ENCODE results near the gene POLR2E. TPM values are rescaled to one million over a fixed set of nuclear protein-coding genes. Genes with fewer than 3 reads are reported as not detected.

POLR2E gene
- total RNA-seq, 4 donors from 2014 or later = 87.6 to 264 (median 163) TPM

DNA sequence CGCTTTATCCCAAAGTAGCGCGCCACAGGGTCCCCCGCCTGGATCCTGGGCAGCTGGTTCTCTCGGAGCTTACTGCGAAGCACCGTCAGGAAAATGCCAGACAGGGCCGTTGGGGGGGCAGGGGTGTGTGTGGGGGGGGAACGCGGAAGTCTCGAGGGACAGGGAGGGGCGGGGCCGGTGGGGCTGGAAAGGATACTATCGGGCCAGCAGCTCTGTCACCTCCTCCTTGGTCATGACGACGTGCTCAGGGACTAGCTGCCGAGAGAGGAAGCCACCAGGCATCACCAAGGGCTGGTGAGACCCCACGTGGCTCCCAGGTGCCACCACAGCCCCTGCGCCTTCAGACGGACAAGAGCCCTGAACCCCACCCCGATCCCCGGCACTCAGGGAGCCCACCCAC lies 5.3 kb downstream of the POLR2E start:
- Histone ChIP-seq H3K4me3 (replicated peaks in 1 of 3) (no peak overlapping the region), H3K36me3 (peaks cover 33 to 35% of the 10 kb centered on the region in 2 donors), H3K4me1 (peaks cover 11 to 13% of the 10 kb centered on the region in 2 donors), H3K27ac (no peak overlapping the region), H3K9me3 (no peaks in the 10 kb centered on the region), H3K27me3 (no peaks in the 10 kb centered on the region)
- WGBS, 2 donors = 80 to 92% methylated on average over 10 to 15 of the region's 22 CpGs
- no peak for TF ChIP-seq POLR2A (IDR thresholded peaks at IDR 0.05)
- TF ChIP-seq, protein P1, sequence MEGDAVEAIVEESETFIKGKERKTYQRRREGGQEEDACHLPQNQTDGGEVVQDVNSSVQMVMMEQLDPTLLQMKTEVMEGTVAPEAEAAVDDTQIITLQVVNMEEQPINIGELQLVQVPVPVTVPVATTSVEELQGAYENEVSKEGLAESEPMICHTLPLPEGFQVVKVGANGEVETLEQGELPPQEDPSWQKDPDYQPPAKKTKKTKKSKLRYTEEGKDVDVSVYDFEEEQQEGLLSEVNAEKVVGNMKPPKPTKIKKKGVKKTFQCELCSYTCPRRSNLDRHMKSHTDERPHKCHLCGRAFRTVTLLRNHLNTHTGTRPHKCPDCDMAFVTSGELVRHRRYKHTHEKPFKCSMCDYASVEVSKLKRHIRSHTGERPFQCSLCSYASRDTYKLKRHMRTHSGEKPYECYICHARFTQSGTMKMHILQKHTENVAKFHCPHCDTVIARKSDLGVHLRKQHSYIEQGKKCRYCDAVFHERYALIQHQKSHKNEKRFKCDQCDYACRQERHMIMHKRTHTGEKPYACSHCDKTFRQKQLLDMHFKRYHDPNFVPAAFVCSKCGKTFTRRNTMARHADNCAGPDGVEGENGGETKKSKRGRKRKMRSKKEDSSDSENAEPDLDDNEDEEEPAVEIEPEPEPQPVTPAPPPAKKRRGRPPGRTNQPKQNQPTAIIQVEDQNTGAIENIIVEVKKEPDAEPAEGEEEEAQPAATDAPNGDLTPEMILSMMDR (IDR thresholded peaks at IDR 0.05) = no peak
- intact Hi-C loops (cut with DNase I) = loop anchor here (5.0 kb wide), 1 partner anchor 68 kb away; the partner anchor contains the start of genes RNU6-2 and TMEM259
- no peak for DNase-seq

DNA sequence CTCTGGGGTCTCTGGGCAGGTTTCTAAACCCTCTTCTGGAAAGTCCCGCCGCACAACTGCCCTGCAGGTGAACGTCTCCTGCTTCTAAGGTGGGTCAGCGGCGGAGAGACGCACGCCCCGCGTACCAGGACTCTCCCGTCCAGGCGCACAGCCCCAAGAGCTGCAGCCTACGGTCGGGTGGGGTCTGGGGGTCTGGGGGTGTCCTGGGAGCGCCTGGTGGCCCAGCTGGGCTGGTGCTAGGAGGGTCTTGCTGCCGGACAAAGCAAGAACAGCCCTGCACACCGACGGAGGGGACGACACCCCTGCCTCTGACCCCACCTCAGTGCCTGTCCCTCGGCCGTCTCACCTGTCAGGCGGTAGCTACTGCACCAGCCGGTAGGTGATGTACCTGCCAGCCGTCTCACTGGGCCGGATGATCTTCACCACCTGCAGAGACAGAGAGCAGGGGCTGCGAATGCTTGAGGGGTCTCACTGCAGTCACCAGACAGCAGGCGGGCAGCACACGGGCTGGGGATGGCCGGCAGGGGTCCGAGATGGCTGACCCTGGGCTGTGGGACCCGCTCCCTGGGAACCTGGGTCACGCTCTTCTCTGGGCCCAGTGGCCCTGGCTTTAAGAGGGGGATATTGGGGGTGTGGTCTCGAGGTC lies 5.9 kb downstream of the POLR2E start:
- Histone ChIP-seq H3K27me3 (no peaks in the 10 kb centered on the region), H3K27ac (no peak overlapping the region), H3K4me3 (replicated peaks in 1 of 3) (no peak overlapping the region), H3K36me3 (peaks cover 33 to 35% of the 10 kb centered on the region in 2 donors), H3K4me1 (peaks cover 9 to 10% of the 10 kb centered on the region in 2 donors), H3K9me3 (no peaks in the 10 kb centered on the region)
- no peak for DNase-seq
- intact Hi-C loops (cut with DNase I) = no loop called here
- WGBS, 2 donors = 93% methylated on average over 21 of the region's 32 CpGs; no CpG with 5 or more reads in 1 of the 2 donors
- TF ChIP-seq, protein P1 (IDR thresholded peaks at IDR 0.05) = no peak
- TF ChIP-seq POLR2A (IDR thresholded peaks at IDR 0.05) = no peak

DNA sequence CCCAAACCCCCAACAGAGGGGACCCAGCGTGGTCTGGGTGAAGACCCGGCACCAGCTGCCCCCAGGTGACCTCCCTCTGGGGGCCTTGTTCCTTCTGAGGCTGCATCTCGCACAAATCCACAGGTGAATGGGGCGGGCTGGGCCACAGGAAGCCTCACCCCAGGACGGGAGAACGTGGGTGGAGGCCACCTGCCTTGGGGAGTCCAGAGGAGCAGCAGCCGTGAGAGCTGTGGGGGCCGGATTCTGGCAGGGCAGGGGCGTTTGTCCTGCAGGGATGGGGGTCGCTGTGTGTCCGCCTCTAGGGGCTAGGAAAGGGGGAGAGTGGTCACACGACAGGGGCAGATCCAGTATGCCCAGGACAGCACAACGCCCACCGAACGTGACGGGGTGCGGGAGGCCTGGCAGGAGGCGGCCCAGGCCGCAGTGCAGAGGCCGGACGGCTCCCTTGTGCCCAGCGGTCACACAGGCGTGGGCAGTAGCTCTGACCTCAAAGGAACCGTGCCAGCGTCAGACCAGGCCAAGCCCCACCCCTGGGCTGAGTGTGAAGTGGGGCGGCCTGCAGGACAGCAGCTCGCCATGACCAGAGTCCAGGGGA lies 6.7 kb downstream of the POLR2E start:
- no peak for DNase-seq
- H3K9me3 ChIP-seq = no peaks in the 10 kb centered on the region
- no peak overlapping the region for H3K4me3 ChIP-seq (replicated peaks in 1 of 3)
- TF ChIP-seq, protein P1 (IDR thresholded peaks at IDR 0.05) = no peak
- TF ChIP-seq POLR2A (IDR thresholded peaks at IDR 0.05) = no peak
- H3K27me3 ChIP-seq = no peaks in the 10 kb centered on the region
- intact Hi-C loops (cut with DNase I) = no loop called here
- H3K27ac ChIP-seq = no peak overlapping the region
- H3K36me3 ChIP-seq = peaks cover 33 to 35% of the 10 kb centered on the region in 2 donors
- 83 to 94% methylated on average over 20 to 24 of the region's 27 CpGs for WGBS, 2 donors
- H3K4me1 ChIP-seq = peaks cover 1 to 2% of the 10 kb centered on the region in 2 donors

DNA sequence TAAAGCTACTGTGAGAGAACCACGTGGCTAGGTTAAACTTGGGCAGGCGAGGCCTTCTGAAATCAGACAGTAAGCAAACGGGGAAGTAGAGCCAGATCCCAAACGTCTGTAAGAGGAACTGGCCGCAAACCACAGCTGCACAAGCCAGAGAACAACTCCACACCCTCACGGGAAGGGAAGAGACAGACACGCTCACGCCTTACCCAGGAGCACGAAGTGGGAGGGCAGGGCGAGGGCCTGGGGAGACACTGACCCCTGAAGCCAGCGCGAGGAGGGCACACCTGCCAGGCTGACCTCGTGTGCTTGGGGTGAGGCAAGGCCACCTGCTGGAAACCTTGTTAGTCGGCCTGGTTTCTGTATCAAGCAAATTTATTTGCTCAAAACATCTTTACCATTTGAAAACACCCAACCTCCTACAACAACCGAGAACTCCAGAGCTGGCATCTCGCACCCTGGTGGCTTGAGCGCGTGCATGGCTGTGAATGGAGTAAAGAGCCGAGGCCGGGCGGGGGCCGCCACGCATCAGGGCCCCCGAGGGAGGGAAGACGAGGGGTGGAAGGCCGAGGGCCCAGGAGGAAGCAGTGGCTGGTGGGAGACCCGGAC lies 7.3 kb downstream of the POLR2E start:
- Histone ChIP-seq H3K36me3 (peaks cover 33 to 35% of the 10 kb centered on the region in 2 donors), H3K4me1 (no peaks in the 10 kb centered on the region), H3K4me3 (replicated peaks in 1 of 3) (no peak overlapping the region), H3K9me3 (no peaks in the 10 kb centered on the region), H3K27me3 (no peaks in the 10 kb centered on the region), H3K27ac (no peak overlapping the region)
- 83 to 85% methylated on average over 23 to 26 of the region's 27 CpGs for WGBS, 2 donors
- TF ChIP-seq, protein P1 (IDR thresholded peaks at IDR 0.05) = no peak
- no peak for TF ChIP-seq POLR2A (IDR thresholded peaks at IDR 0.05)
- intact Hi-C loops (cut with DNase I) = no loop called here
- no peak for DNase-seq

DNA sequence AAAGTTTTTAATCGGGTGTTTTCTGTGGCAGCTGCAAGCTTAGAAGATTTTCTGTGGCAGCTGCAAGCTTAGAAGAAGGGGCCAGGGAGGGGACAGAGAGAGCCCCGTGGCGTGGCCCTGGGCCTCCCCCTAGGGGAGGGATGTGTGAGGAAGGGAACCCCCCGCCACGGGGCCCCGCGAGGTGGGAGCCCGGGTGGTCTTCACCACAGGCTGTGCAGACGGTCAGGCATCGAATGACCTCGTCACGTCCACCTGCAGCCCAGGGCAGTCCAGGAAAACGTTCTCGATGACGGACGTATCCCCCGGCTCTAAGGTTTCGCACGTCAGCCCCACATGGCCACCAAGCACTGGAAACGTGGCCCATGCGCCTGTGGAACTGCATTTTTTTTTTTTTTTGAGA lies 8.6 kb downstream of the POLR2E start:
- no peak overlapping the region for H3K27ac ChIP-seq
- H3K9me3 ChIP-seq = no peaks in the 10 kb centered on the region
- peaks cover 30 to 32% of the 10 kb centered on the region in 2 donors for H3K36me3 ChIP-seq
- H3K4me3 ChIP-seq (replicated peaks in 1 of 3) = no peak overlapping the region
- TF ChIP-seq, protein P1 (IDR thresholded peaks at IDR 0.05) = no peak
- no peak for TF ChIP-seq POLR2A (IDR thresholded peaks at IDR 0.05)
- DNase-seq = no peak
- 88 to 91% methylated on average over 7 to 15 of the region's 21 CpGs for WGBS, 2 donors
- no peaks in the 10 kb centered on the region for H3K27me3 ChIP-seq
- intact Hi-C loops (cut with DNase I) = no loop called here
- H3K4me1 ChIP-seq = peaks cover 0 to 9% of the 10 kb centered on the region in 2 donors
